Activated T-cell treated with anti-CD3 and anti-CD28 coated beads, Interleukin-2, amount 50 U/mL, for 24 hours (primary cell): Measurements from ENCODE around the gene FUZ.

Experiments
- DNase-seq: peaks from one replicate; pipeline ENCODE4 v3.0.0-alpha.2; 2020
- H3K27ac Mint-ChIP-seq: 2 replicates; pipeline ENCODE4 v1.8.0; 2020; ENCODE audit warnings: mild to moderate bottlenecking, mixed read lengths
- H3K27me3 Mint-ChIP-seq: 2 replicates; pipeline ENCODE4 v1.8.0; 2020; ENCODE audit warnings: mixed read lengths
- H3K36me3 Mint-ChIP-seq: 2 replicates; pipeline ENCODE4 v1.8.0; 2020; ENCODE audit warnings: low read depth, mixed read lengths
- H3K4me1 Mint-ChIP-seq: 2 replicates; pipeline ENCODE4 v1.8.0; 2020; ENCODE audit warnings: low read depth, mixed read lengths
- H3K4me3 Mint-ChIP-seq: 2 replicates; pipeline ENCODE4 v1.8.0; 2020; ENCODE audit warnings: mild to moderate bottlenecking, moderate library complexity, mixed read lengths
- H3K9me3 Mint-ChIP-seq: 2 replicates; pipeline ENCODE4 v1.8.0; 2020; ENCODE audit warnings: mixed read lengths

Gene FUZ

GRCh38 chr19:49798574-49798973, 14.5 kb downstream of the FUZ start:
- Mint-ChIP-seq H3K4me3 (no peak overlapping the region), H3K9me3 (no peaks in the 10 kb centered on the region), H3K27ac (no peak overlapping the region), H3K27me3 (no peaks in the 10 kb centered on the region), H3K4me1 (peaks cover 1% of the 10 kb centered on the region), H3K36me3 (peaks cover 89% of the 10 kb centered on the region)
- no peak for DNase-seq

GRCh38 chr19:49795615-49796014, 17.5 kb downstream of the FUZ start:
- Mint-ChIP-seq H3K9me3 (no peaks in the 10 kb centered on the region), H3K36me3 (peaks cover 88% of the 10 kb centered on the region), H3K27ac (no peak overlapping the region), H3K27me3 (no peaks in the 10 kb centered on the region), H3K4me1 (peaks cover 5% of the 10 kb centered on the region), H3K4me3 (no peak overlapping the region)
- DNase-seq = no peak

- no peak for DNase-seq
- peaks cover 85% of the 10 kb centered on the region for H3K36me3 Mint-ChIP-seq
- H3K27ac Mint-ChIP-seq = peak overlapping the region; percentile 89
- H3K4me1 Mint-ChIP-seq = peaks cover 5% of the 10 kb centered on the region
- no peak overlapping the region for H3K4me3 Mint-ChIP-seq
- no peaks in the 10 kb centered on the region for H3K27me3 Mint-ChIP-seq
- H3K9me3 Mint-ChIP-seq = no peaks in the 10 kb centered on the region
These were observed 19.6 kb downstream of the FUZ start for GRCh38 chr19:49793561-49793840.

GRCh38 chr19:49792829-49793560, 20.1 kb downstream of the FUZ start:
- Mint-ChIP-seq H3K9me3 (no peaks in the 10 kb centered on the region), H3K27me3 (no peaks in the 10 kb centered on the region), H3K36me3 (peaks cover 85% of the 10 kb centered on the region), H3K4me3 (no peak overlapping the region), H3K27ac (peak overlapping the region; percentile 89), H3K4me1 (peaks cover 5% of the 10 kb centered on the region)
- DNase-seq = no peak

- Mint-ChIP-seq H3K4me3 (no peak overlapping the region), H3K27ac (no peak overlapping the region), H3K36me3 (peaks cover 82% of the 10 kb centered on the region), H3K9me3 (no peaks in the 10 kb centered on the region), H3K4me1 (peaks cover 5% of the 10 kb centered on the region), H3K27me3 (no peaks in the 10 kb centered on the region)
- no peak for DNase-seq
These were observed 21.2 kb downstream of the FUZ start for GRCh38 chr19:49791776-49792445.

- Mint-ChIP-seq H3K4me1 (peaks cover 5% of the 10 kb centered on the region), H3K4me3 (no peak overlapping the region)
These were observed 22.2 kb downstream of the FUZ start for GRCh38 chr19:49790866-49791265.

GRCh38 chr19:49788857-49789256, 24.2 kb downstream of the FUZ start:
- DNase-seq = no peak
- Mint-ChIP-seq H3K4me3 (no peak overlapping the region), H3K27me3 (no peaks in the 10 kb centered on the region), H3K27ac (no peak overlapping the region), H3K4me1 (peaks cover 5% of the 10 kb centered on the region), H3K9me3 (no peaks in the 10 kb centered on the region), H3K36me3 (peaks cover 73% of the 10 kb centered on the region)

More at GRCh38 chr19:49790866-49791265, 22.2 kb downstream of the FUZ start:
- DNase-seq = no peak
- H3K27ac Mint-ChIP-seq = no peak overlapping the region
- peaks cover 82% of the 10 kb centered on the region for H3K36me3 Mint-ChIP-seq
- no peaks in the 10 kb centered on the region for H3K9me3 Mint-ChIP-seq
- no peaks in the 10 kb centered on the region for H3K27me3 Mint-ChIP-seq

GRCh38 chr19:49787746-49788145, 25.3 kb downstream of the FUZ start:
- DNase-seq = no peak
- no peaks in the 10 kb centered on the region for H3K4me1 Mint-ChIP-seq
- no peaks in the 10 kb centered on the region for H3K27me3 Mint-ChIP-seq
- H3K4me3 Mint-ChIP-seq = no peak overlapping the region
- H3K9me3 Mint-ChIP-seq = no peaks in the 10 kb centered on the region
- peaks cover 75% of the 10 kb centered on the region for H3K36me3 Mint-ChIP-seq
- H3K27ac Mint-ChIP-seq = no peak overlapping the region

- no peaks in the 10 kb centered on the region for H3K9me3 Mint-ChIP-seq
- DNase-seq = no peak
- H3K36me3 Mint-ChIP-seq = peaks cover 78% of the 10 kb centered on the region
- no peak overlapping the region for H3K4me3 Mint-ChIP-seq
- no peaks in the 10 kb centered on the region for H3K4me1 Mint-ChIP-seq
- no peaks in the 10 kb centered on the region for H3K27me3 Mint-ChIP-seq
- H3K27ac Mint-ChIP-seq = no peak overlapping the region
These were observed 26.7 kb downstream of the FUZ start for GRCh38 chr19:49786376-49786820.

- H3K27ac Mint-ChIP-seq = no peak overlapping the region
- peaks cover 62% of the 10 kb centered on the region for H3K36me3 Mint-ChIP-seq
- no peaks in the 10 kb centered on the region for H3K27me3 Mint-ChIP-seq
- peaks cover 5% of the 10 kb centered on the region for H3K4me1 Mint-ChIP-seq
- no peak overlapping the region for H3K4me3 Mint-ChIP-seq
- DNase-seq = no peak
- H3K9me3 Mint-ChIP-seq = no peaks in the 10 kb centered on the region
These were observed 30.6 kb downstream of the FUZ start for GRCh38 chr19:49782515-49782914.

- DNase-seq = no peak
- peaks cover 6% of the 10 kb centered on the region for H3K4me1 Mint-ChIP-seq
- no peak overlapping the region for H3K4me3 Mint-ChIP-seq
- peak overlapping the region; percentile 30 for H3K27ac Mint-ChIP-seq
- H3K9me3 Mint-ChIP-seq = no peaks in the 10 kb centered on the region
- H3K36me3 Mint-ChIP-seq = peaks cover 59% of the 10 kb centered on the region
- no peaks in the 10 kb centered on the region for H3K27me3 Mint-ChIP-seq
These were observed 31.7 kb downstream of the FUZ start for GRCh38 chr19:49781394-49781793.

GRCh38 chr19:49780861-49781260, 32.2 kb downstream of the FUZ start:
- H3K27me3 Mint-ChIP-seq = no peaks in the 10 kb centered on the region
- no peak for DNase-seq
- H3K4me1 Mint-ChIP-seq = peaks cover 11% of the 10 kb centered on the region
- peaks cover 59% of the 10 kb centered on the region for H3K36me3 Mint-ChIP-seq
- H3K9me3 Mint-ChIP-seq = no peaks in the 10 kb centered on the region
- peak overlapping the region; percentile 30 for H3K27ac Mint-ChIP-seq
- H3K4me3 Mint-ChIP-seq = no peak overlapping the region

GRCh38 chr19:49779731-49780555, 33.1 kb downstream of the FUZ start:
- H3K27me3 Mint-ChIP-seq = no peaks in the 10 kb centered on the region
- no peaks in the 10 kb centered on the region for H3K9me3 Mint-ChIP-seq
- no peak overlapping the region for H3K4me3 Mint-ChIP-seq
- peaks cover 15% of the 10 kb centered on the region for H3K4me1 Mint-ChIP-seq
- peak overlapping the region; percentile 30 for H3K27ac Mint-ChIP-seq
- no peak for DNase-seq
- peaks cover 57% of the 10 kb centered on the region for H3K36me3 Mint-ChIP-seq

- no peak for DNase-seq
- no peaks in the 10 kb centered on the region for H3K9me3 Mint-ChIP-seq
- H3K4me1 Mint-ChIP-seq = peaks cover 19% of the 10 kb centered on the region
- H3K4me3 Mint-ChIP-seq = no peak overlapping the region
- H3K27me3 Mint-ChIP-seq = no peaks in the 10 kb centered on the region
- H3K27ac Mint-ChIP-seq = no peak overlapping the region
- H3K36me3 Mint-ChIP-seq = peaks cover 52% of the 10 kb centered on the region
These were observed 36.7 kb downstream of the FUZ start for GRCh38 chr19:49776371-49776764.
